Fibroblast of mammary gland (primary cell): ENCODE data around the gene TRPC4.

Experiments used
- DNase-seq: peaks from one replicate; pipeline ENCODE4 v3.0.0-alpha.2; 2010; ENCODE audit warnings: low read depth
- H3K4me3 ChIP-seq: 2 replicates; pipeline ENCODE4 v1.5.1; 2011; ENCODE audit warnings: low read depth, mild to moderate bottlenecking, low read length, moderate library complexity; ENCODE audit not compliant: control insufficient read depth
- TF ChIP-seq, protein P1 (sequence below): conservative IDR thresholded peaks from 2 replicates; pipeline ENCODE4 v1.5.1; 2011; ENCODE audit warnings: low read depth, low read length, inconsistent platforms; ENCODE audit not compliant: control insufficient read depth, insufficient read depth

Gene TRPC4

DNA sequence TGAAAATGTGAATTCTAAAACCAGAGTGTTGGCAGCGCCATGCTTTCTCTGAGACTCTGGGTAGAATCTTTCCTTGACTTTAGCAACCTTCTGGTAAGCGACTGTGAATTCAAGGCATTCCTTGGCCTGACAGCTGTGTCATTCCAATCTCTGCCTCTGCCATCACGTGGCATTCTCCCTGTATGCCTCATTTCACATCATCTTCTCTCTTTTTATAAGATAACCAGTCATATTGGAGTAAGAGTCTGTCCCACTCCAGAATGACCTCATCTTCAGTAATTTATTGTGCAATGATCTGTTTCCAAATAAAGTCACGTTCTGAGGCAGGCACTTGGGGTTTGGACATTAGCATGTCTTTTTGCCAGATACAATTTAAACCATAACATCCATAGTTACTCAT is 167.6 kb downstream of the TRPC4 start:
- no peak overlapping the region for H3K4me3 ChIP-seq
- DNase-seq = peak; percentile 98
- TF ChIP-seq, protein P1, sequence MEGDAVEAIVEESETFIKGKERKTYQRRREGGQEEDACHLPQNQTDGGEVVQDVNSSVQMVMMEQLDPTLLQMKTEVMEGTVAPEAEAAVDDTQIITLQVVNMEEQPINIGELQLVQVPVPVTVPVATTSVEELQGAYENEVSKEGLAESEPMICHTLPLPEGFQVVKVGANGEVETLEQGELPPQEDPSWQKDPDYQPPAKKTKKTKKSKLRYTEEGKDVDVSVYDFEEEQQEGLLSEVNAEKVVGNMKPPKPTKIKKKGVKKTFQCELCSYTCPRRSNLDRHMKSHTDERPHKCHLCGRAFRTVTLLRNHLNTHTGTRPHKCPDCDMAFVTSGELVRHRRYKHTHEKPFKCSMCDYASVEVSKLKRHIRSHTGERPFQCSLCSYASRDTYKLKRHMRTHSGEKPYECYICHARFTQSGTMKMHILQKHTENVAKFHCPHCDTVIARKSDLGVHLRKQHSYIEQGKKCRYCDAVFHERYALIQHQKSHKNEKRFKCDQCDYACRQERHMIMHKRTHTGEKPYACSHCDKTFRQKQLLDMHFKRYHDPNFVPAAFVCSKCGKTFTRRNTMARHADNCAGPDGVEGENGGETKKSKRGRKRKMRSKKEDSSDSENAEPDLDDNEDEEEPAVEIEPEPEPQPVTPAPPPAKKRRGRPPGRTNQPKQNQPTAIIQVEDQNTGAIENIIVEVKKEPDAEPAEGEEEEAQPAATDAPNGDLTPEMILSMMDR = no peak

DNA sequence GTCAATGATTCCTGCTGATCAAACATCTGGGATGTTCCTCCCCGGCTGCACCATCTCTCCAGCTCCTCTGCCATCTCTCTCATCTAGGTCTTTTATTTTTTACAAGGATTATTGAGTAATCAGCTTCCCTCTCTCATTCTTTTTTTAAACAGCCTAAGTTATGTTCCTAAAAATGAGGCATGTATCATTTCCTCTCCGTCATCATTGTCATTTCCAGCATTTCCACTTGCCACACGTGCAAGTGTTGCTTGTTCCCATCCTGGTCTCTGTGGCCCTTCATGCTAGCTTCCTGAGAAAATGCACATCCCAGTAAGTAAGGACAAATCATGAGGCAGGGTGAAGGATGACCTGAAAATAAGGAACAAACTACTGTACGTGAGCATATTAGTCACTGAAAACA is 168.3 kb downstream of the TRPC4 start:
- DNase-seq = peak; percentile 76
- TF ChIP-seq, protein P1 = no peak
- no peak overlapping the region for H3K4me3 ChIP-seq

DNA sequence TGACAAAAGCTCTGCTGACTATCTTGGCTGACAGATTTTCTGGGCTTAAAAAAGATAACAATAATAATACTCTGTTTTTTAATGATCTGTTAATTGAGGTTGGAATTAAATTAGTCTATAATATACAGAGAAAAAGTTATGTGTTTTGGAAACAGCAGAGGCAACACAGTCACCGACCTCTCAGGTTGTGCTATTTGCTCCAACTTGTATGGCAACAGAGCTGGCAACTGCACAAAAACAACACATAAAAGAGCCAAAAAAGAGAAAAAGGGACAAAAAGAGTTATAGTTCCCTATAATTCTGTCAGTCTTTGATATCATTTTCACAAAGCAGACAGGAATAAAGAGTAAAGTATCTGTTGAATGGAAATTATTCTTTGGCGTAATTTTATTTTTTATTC is 168.7 kb downstream of the TRPC4 start:
- TF ChIP-seq, protein P1 = no peak
- no peak overlapping the region for H3K4me3 ChIP-seq
- peak; percentile 34 for DNase-seq

DNA sequence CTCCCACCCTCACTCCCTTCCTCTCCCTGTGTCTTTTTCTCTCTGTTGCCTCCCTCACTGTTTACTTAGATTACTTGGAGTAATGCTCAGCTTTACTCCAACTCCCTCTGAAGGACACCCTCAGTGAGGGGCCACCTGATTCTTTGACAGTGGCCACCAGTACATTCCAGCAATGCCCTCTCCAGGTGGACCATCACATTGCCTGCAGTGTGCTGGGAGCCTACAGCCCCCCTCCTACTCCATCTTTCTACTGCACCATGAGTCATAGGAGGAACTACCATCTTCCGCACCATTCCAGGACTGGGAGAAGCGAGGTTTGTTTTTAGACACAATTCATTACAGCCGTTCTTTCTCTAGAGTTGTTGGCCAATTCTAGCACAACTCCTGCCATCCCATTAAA is 174.4 kb downstream of the TRPC4 start:
- no peak overlapping the region for H3K4me3 ChIP-seq
- no peak for DNase-seq
- TF ChIP-seq, protein P1 = no peak

DNA sequence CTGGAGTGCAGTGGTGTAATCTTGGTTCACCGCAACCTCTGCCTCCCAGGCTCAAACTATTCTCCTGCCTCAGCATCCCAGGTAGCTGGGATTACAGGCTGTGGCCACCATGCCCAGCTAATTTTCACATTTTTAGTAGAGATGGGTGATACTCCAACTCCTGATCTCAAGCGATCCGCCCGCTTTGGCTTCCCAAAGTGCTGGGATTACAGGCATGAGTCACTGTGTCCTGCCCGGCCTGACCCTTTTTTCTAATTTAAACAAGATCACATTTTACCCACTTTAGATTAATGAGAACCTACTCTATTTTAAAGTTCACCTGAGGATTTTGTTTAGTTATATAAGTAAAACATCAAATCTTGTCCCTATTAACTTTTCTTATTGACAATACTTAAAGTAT is 179.2 kb downstream of the TRPC4 start:
- DNase-seq = peak; percentile 23
- H3K4me3 ChIP-seq = no peak overlapping the region
- TF ChIP-seq, protein P1 = no peak

DNA sequence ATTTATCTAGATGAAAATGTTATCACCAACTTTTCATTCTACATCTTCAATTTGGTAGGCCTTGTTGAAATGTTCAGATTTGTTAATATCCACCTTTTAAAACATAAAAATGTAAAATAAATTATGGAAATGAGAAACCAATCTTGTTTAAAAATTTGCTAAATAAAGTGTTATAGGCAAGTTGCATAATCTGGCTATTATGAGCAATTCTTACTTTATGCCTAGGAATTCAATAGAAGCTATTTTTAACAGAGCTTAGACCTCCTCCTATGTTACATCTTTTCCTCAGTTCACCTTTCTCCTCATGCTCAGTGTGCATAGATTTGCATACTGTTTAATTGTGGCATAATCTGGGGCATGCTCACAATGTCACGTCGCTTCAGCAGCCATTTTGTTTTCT is 183.1 kb downstream of the TRPC4 start:
- H3K4me3 ChIP-seq = no peak overlapping the region
- TF ChIP-seq, protein P1 = no peak
- peak; percentile 8 for DNase-seq

DNA sequence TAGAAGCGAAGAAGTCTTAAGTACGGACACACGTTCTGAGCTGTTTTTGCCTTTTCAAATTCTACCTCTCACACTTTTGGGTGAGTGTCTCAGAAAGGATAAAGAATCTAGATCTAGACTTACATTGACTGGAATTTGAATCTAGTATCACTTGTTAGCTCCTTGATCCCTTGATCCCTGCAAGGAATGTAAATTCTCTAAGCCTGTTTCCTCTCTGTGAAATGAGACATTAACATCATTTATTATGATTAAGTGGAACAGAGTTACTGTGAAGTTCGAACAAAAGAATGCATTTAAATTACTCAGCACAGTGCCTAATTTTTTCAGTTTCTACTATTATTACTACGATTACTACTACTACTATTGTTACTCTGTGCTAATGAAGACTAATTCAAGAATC is 184.4 kb downstream of the TRPC4 start:
- DNase-seq = no peak
- no peak overlapping the region for H3K4me3 ChIP-seq
- TF ChIP-seq, protein P1 = no peak
